Stimulated activated CD4-positive, alpha-beta T cell treated with anti-CD3 and anti-CD28 coated beads, TNF-alpha, amount 100 ng/mL, for 24 hours (primary cell): ENCODE results near the gene PELO.

ENCODE experiments used
- DNase-seq, 3 experiments: peaks; one replicate each; pipeline ENCODE4 v3.0.0-alpha.2; 2020; ENCODE audit warnings: low read depth in 3 of 3

PELO gene

DNA sequence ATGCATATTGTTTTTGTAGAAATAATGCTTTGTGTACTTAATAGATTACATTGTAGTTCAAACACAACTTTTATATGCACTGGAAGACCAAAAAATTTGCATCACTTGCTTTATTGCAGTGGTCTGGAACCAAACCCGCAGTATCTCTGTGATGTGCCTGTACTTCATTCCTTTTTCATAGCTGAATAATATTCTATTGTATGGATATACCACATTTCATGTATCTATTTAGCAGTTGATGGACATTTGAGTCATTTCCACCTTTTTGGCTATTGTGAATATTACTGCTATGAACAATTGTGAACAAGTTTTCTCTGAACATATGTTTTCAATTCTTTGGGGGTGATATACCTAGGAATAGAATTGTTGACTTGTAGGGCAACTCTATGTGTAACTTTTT, 40.1 kb downstream of the PELO start:
- no peak for DNase-seq

DNA sequence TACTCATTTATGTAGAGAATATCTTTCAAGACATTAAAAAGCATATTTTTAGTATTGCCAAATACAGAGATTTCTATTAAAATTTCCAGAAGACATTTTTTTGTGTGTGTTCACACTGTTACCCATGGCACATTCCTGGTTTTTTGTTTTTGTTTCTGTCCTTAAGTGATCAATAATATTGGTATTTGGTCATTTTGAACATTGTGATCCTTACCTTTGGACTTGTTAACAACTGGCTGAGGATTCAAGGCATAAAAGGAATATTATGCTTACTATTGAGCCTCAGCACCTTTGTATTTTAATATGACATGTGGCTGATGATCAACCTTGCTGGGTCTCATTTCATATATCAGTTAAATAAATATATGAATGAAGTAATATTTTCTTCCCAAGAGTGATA, 41.9 kb downstream of the PELO start:
- no peak for DNase-seq

DNA sequence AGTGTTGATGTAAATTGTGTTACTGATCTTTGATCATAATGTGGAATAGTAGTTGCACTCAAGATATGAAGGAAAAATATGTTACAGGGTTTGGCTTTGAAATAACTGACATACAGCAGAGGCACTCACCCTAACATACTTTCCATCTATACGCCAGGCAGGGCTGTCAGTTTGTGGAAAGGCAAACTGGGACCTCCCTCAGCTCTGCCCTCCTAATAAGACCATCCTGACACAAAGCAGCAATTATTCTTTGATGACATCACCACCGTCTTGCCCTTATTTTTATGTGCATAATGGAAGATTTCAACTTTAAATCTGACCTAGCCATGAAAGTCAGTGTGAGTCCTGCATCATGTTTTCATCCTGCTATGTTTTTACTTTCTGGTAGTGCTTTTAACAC, 42.9 kb downstream of the PELO start:
- DNase-seq = no peak

DNA sequence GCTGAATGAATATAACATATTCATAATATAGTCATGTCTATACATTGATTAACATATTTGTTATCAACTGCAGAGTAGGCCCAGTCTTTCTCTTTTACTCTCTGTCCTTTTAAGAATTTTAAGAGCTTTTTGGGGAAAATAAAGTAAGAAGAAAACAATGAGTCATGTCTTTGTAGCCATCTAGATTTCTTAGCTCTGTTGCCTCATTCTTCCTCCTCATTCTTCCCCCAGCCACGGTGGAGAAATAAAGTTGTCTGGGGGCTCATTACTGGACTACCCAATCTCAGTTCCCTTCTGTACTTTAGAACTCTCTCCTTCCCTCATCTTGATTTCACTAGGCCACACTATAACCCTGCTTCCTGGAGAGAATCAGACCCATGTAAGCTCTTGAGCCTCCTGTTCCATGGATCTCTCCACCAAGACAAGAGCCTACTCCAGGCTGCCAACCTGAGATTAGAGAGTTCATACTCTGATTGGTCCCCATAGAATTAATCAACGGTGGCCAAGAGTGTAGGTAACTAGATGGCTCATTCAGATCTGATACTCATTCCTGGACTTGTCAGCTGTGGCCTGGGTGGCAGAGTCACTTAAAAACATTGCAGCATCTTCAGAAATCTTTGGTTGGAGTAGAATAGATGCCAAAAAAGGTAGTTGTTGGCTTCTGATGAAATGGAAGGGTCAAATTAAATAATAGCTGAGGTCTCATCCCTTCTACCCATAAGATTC, 44.2 kb downstream of the PELO start:
- DNase-seq = no peak

DNA sequence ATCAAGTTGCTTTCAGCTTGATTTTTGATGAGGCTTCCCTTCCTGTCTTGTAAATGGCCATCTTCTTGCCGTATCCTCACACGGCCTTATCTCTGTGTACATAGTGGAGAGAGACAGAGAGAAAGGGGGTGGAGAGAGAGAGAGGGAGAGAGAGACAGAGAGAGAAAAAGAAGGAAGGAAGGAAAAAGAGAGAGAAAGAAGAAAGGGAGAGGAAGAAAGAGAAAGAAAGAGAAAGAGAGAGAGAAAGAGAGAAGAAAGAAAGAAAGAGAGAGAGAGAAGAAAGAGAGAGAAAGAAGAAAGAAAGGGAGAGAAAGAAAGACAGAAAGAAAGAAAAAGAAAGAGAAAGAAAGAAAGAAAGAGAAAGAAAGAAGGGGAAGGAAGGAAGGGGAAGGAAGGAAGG, 46.6 kb downstream of the PELO start:
- DNase-seq = no peak

DNA sequence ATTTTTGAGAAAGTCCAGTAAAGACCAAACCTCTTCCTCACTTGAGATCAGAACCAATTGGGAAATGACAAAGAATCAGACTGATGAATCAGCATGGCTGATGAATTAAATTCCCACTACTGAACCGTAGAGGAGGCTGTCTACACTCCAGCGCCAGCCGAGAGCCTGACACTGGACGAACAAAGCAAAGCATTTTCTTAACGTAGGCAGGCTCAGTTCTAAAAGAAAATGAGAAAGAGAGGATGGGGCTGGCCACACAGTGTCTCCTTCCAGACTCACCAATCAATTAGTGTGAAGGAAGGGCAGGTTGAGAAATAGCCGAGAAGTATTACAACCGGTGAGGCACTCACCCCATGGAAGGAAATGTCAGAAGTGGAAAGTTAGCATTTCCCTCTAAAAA, 49.4 kb downstream of the PELO start:
- no peak for DNase-seq
